Activated T-cell treated with anti-CD3 and anti-CD28 coated beads for 4 hours (primary cell): ENCODE results near the gene MYO6.
"Not testable (repeated sequence)": the region's sequence is repeated elsewhere in the genome, so short reads cannot be mapped to it uniquely, and the experiment has no call there.

ENCODE experiments used
- DNase-seq: peaks from one replicate; pipeline ENCODE4 v3.0.0-alpha.2; 2020

MYO6 gene

GRCh38 chr6:75748743-75749538 is at the start of gene MYO6:
Gene MYO6, plus strand, starts transcription at chr6:75749239. Its CDS starts 68,309 bp downstream, at chr6:75817548.
- DNase-seq, result peak; percentile 9

- DNase-seq, result not testable (repeated sequence)
These were observed 40.7 kb upstream of the MYO6 start for GRCh38 chr6:75708334-75708733.

- DNase-seq, result no peak
These were observed 37.9 kb upstream of the MYO6 start for GRCh38 chr6:75711173-75711572.

GRCh38 chr6:75719133-75719532 is 29.9 kb upstream of the MYO6 start:
- DNase-seq, result no peak

GRCh38 chr6:75723382-75723781 is 25.7 kb upstream of the MYO6 start:
- DNase-seq, result no peak

- no peak for DNase-seq
These were observed 21.8 kb upstream of the MYO6 start for GRCh38 chr6:75727206-75727605.

GRCh38 chr6:75731029-75731428 is 18.0 kb upstream of the MYO6 start:
- not testable (repeated sequence) for DNase-seq

GRCh38 chr6:75735491-75736186 is 13.4 kb upstream of the MYO6 start:
- no peak for DNase-seq

GRCh38 chr6:75743971-75744370 is 5.1 kb upstream of the MYO6 start:
- no peak for DNase-seq

GRCh38 chr6:75745404-75745803 is 3.6 kb upstream of the MYO6 start:
- no peak for DNase-seq

- no peak for DNase-seq
These were observed 2.8 kb upstream of the MYO6 start for GRCh38 chr6:75746221-75746620.

GRCh38 chr6:75747152-75747992 is 1.7 kb upstream of the MYO6 start:
- DNase-seq, result no peak

- no peak for DNase-seq
These were observed 866 bp upstream of the MYO6 start for GRCh38 chr6:75748003-75748742.

- no peak for DNase-seq
These were observed 2.4 kb downstream of the MYO6 start for GRCh38 chr6:75751443-75751842.

GRCh38 chr6:75752365-75752764 is 3.3 kb downstream of the MYO6 start:
- no peak for DNase-seq

- no peak for DNase-seq
These were observed 6.7 kb downstream of the MYO6 start for GRCh38 chr6:75755704-75756103.

GRCh38 chr6:75757295-75757694 is 8.3 kb downstream of the MYO6 start:
- no peak for DNase-seq

- no peak for DNase-seq
These were observed 9.0 kb downstream of the MYO6 start for GRCh38 chr6:75758061-75758460.

- no peak for DNase-seq
These were observed 10.2 kb downstream of the MYO6 start for GRCh38 chr6:75759207-75759606.

- no peak for DNase-seq
These were observed 11.3 kb downstream of the MYO6 start for GRCh38 chr6:75760320-75760719.

- no peak for DNase-seq
These were observed 12.4 kb downstream of the MYO6 start for GRCh38 chr6:75761489-75761888.

- no peak for DNase-seq
These were observed 13.0 kb downstream of the MYO6 start for GRCh38 chr6:75762063-75762462.

- DNase-seq, result no peak
These were observed 17.3 kb downstream of the MYO6 start for GRCh38 chr6:75766387-75766786.
